CD4-positive, alpha-beta T cell (primary cell): ENCODE measurements around the gene FBXW12. TPM values are rescaled to one million over a fixed set of nuclear protein-coding genes. Genes with fewer than 3 reads are reported as not detected.

ENCODE experiments used
- ATAC-seq: fragments of 200-7000 bp; cut with Tn5 transposase; one replicate; pipeline ENCODE4 v1.10.0; 2022; ENCODE audit warnings: mild to moderate bottlenecking; ENCODE audit not compliant: poor library complexity
- CTCF ChIA-PET: fragments of 350-600 bp; sonication (Branson Sonifier 250); formaldehyde crosslinking; loops from one replicate; lab custom pipeline; 2021; ENCODE audit warnings: antibody characterized with exemption, inconsistent platforms; lab: Charles Lee
- POLR2A ChIA-PET: fragments of 350-600 bp; sonication (Branson Sonifier 250); formaldehyde crosslinking; loops from one replicate; lab custom pipeline; 2021; ENCODE audit warnings: antibody characterized with exemption, inconsistent platforms; lab: Charles Lee
- DNase-seq, 14 experiments: peaks; one replicate each; pipeline ENCODE4 v3.0.0-alpha.2; 2013 to 2020; ENCODE audit warnings: mixed read lengths in 2 of 14
- H3K27ac ChIP-seq, 2 donors: one replicate each; pipeline versions ENCODE4 v1.5.1 to v1.7.0; 2013; ENCODE audit warnings: low read length in 2 of 2, low read depth in 1 of 2, mild to moderate bottlenecking in 1 of 2
- H3K27me3 ChIP-seq, 2 experiments: 1 replicate in 1 of 2; 2 replicates in 1 of 2; pipeline versions ENCODE4 v1.6.1 to v1.7.0; 2013; ENCODE audit warnings: low read length in 2 of 2, control low read depth in 1 of 2, mild to moderate bottlenecking in 1 of 2, moderate library complexity in 1 of 2; ENCODE audit not compliant: insufficient read depth in 2 of 2, control insufficient read depth in 1 of 2
- H3K36me3 ChIP-seq: one replicate; pipeline ENCODE4 v1.6.1; 2013; ENCODE audit warnings: low read length, control low read depth; ENCODE audit not compliant: insufficient read depth
- H3K4me1 ChIP-seq: one replicate; pipeline ENCODE4 v1.6.1; 2013; ENCODE audit warnings: low read length, control low read depth; ENCODE audit not compliant: insufficient read depth
- H3K4me3 ChIP-seq: one replicate; pipeline ENCODE4 v1.5.1; 2013; ENCODE audit warnings: mild to moderate bottlenecking, low read length, moderate library complexity
- H3K9me3 ChIP-seq, 2 experiments: 1 replicate in 1 of 2; 2 replicates in 1 of 2; pipeline versions ENCODE4 v1.6.1 to v1.7.0; 2013; ENCODE audit warnings: low read length in 2 of 2, mild to moderate bottlenecking in 2 of 2, control low read depth in 1 of 2, moderate library complexity in 1 of 2; ENCODE audit not compliant: control insufficient read depth in 1 of 2, insufficient read depth in 1 of 2
- H3K27ac Mint-ChIP-seq: one replicate; pipeline ENCODE4 v1.8.0; 2020; ENCODE audit warnings: mixed read lengths
- H3K27me3 Mint-ChIP-seq: one replicate; pipeline ENCODE4 v1.8.0; 2021; ENCODE audit warnings: mixed read lengths
- H3K36me3 Mint-ChIP-seq: one replicate; pipeline ENCODE4 v1.8.0; 2021; ENCODE audit warnings: low read depth, mixed read lengths
- H3K4me1 Mint-ChIP-seq: one replicate; pipeline ENCODE4 v1.8.0; 2021; ENCODE audit warnings: low read depth, mixed read lengths
- H3K4me3 Mint-ChIP-seq: one replicate; pipeline ENCODE4 v1.8.0; 2020; ENCODE audit warnings: mild to moderate bottlenecking, mixed read lengths
- H3K9me3 Mint-ChIP-seq: one replicate; pipeline ENCODE4 v1.8.0; 2020; ENCODE audit warnings: mixed read lengths
- CTCF ChIP-seq: fragments of 200-600 bp; IDR thresholded peaks from one replicate; pipeline ENCODE4 v1.8.0; 2022; ENCODE audit warnings: antibody characterized with exemption, mild to moderate bottlenecking
- intact Hi-C, 2 experiments: fragments of 100-400 bp; cut with DNase I in 1 of 2; cut with micrococcal nuclease in 1 of 2; formaldehyde crosslinking; loops; one replicate each; pipeline versions ENCODE4 v1.15.1 to v1.9.0; 2023 to 2025; cut with DNase I, micrococcal nuclease
- total RNA-seq, 174 experiments: library from RNA in 2 of 174; stranded (reverse) in 2 of 174; gene quantifications; one replicate each; pipeline ENCODE4 v1.2.3 and lab custom pipeline; 2021 to 2026

Gene FBXW12
- total RNA-seq, 2 experiments from 2014 or later: not detected

- CTCF ChIA-PET: no interaction called here
- POLR2A ChIA-PET: no interaction called here
- Mint-ChIP-seq H3K9me3 (no peaks in the 10 kb centered on the region), H3K27ac (no peak overlapping the region), H3K4me1 (no peaks in the 10 kb centered on the region), H3K27me3 (no peaks in the 10 kb centered on the region), H3K36me3 (no peaks in the 10 kb centered on the region), H3K4me3 (no peak overlapping the region)
- TF ChIP-seq CTCF: no peak
- no peaks in the 10 kb centered on the region for H3K36me3 ChIP-seq
- no peak overlapping the region for H3K4me3 ChIP-seq
- H3K4me1 ChIP-seq: no peaks in the 10 kb centered on the region
- ATAC-seq: no peak
- H3K9me3 ChIP-seq: no peaks in the 10 kb centered on the region
- no peaks in the 10 kb centered on the region for H3K27me3 ChIP-seq
- DNase-seq: peak in 2 of 14 experiments; percentile 1 to 20
- H3K27ac ChIP-seq: no peak overlapping the region
- intact Hi-C loops: no loop called here
Observed at GRCh38 chr3:48410205-48411040, 38.4 kb downstream of the FBXW12 start.

GRCh38 chr3:48411041-48411588 is 39.1 kb downstream of the FBXW12 start:
- H3K27me3 ChIP-seq: no peaks in the 10 kb centered on the region
- no peaks in the 10 kb centered on the region for H3K9me3 ChIP-seq
- ChIA-PET CTCF (no interaction called here), POLR2A (no interaction called here)
- no peaks in the 10 kb centered on the region for H3K36me3 ChIP-seq
- peak in 1 of 14 experiments; percentile 3 for DNase-seq
- H3K4me1 Mint-ChIP-seq: no peaks in the 10 kb centered on the region
- no peak for ATAC-seq
- no peaks in the 10 kb centered on the region for H3K36me3 Mint-ChIP-seq
- TF ChIP-seq CTCF: no peak
- intact Hi-C loops: no loop called here
- H3K4me3 Mint-ChIP-seq: no peak overlapping the region
- H3K27ac ChIP-seq: no peak overlapping the region
- H3K27me3 Mint-ChIP-seq: no peaks in the 10 kb centered on the region
- H3K9me3 Mint-ChIP-seq: no peaks in the 10 kb centered on the region
- no peak overlapping the region for H3K4me3 ChIP-seq
- no peaks in the 10 kb centered on the region for H3K4me1 ChIP-seq
- no peak overlapping the region for H3K27ac Mint-ChIP-seq

GRCh38 chr3:48411606-48412374 is 39.8 kb downstream of the FBXW12 start:
- intact Hi-C loops: no loop called here
- H3K4me3 Mint-ChIP-seq: no peak overlapping the region
- DNase-seq: peak in 1 of 14 experiments; percentile 2

More at GRCh38 chr3:48411606-48412374, 39.8 kb downstream of the FBXW12 start:
- no peak for TF ChIP-seq CTCF
- ATAC-seq: no peak
- Mint-ChIP-seq H3K27me3 (no peaks in the 10 kb centered on the region), H3K4me1 (no peaks in the 10 kb centered on the region), H3K27ac (no peak overlapping the region), H3K9me3 (no peaks in the 10 kb centered on the region), H3K36me3 (no peaks in the 10 kb centered on the region)
- no peaks in the 10 kb centered on the region for H3K27me3 ChIP-seq
- H3K4me1 ChIP-seq: no peaks in the 10 kb centered on the region
- ChIA-PET CTCF (no interaction called here), POLR2A (no interaction called here)
- H3K27ac ChIP-seq: no peak overlapping the region
- no peaks in the 10 kb centered on the region for H3K36me3 ChIP-seq
- no peaks in the 10 kb centered on the region for H3K9me3 ChIP-seq
- H3K4me3 ChIP-seq: no peak overlapping the region
